Stimulated activated CD8-positive, alpha-beta memory T cell treated with anti-CD3 and anti-CD28 coated beads, Interleukin-15, amount 100 ng/mL, for 4 hours (primary cell): ENCODE measurements around the gene ITGB7.

ENCODE experiments used
- DNase-seq, 2 donors: peaks; one replicate each; pipeline ENCODE4 v3.0.0-alpha.2; 2020; ENCODE audit warnings: low read depth in 2 of 2

The ITGB7 gene

GRCh38 chr12:53147653-53148052, 59.4 kb downstream of the ITGB7 start:
- no peak for DNase-seq

GRCh38 chr12:53147181-53147580, 59.9 kb downstream of the ITGB7 start:
- no peak for DNase-seq

DNA sequence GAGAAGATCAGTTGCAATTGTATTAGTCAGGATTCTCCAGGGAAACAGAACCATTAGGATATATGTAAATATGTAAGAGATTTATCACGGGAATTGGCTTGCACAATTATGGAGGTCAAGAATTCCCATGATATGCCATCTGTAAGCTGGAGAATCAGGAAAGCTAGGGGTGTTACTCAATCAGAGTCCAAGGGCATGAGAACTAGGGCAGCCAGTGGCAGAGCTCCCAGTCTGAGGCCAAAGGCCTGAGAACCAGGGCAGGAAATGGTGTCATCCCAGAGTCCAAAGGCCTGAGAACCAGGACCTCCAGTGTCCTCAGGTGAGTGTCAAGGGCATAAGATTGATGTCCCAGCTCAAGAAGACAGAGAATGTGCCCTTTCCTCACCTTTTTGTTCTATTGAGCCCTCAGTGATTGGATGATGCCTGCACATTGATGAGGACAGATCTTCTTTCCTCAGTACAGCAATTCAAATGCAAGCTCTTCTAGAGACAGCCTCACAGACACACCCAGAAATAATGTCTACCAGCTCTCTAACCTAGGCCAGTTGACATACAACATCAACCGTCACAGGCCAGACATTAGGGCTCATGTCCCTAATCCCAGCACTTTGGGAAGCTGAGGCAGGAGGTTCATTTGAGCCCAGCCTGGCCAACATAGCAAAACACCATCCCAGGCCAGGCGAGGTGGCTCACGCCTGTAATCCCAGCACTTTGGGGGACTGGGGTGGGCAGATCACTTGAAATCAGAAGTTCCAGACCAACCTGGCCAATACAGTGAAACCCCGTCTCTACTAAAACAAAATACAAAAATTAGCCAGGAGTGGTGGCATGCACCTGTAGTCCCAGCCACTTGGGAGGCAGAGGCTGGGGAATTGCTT, 61.4 kb downstream of the ITGB7 start:
- DNase-seq: no peak

- no peak for DNase-seq
Measured at GRCh38 chr12:53143355-53143754, 63.7 kb downstream of the ITGB7 start.
